A673 (cell line): ENCODE results near the gene EPB41L4B. TPM values are rescaled to one million over a fixed set of nuclear protein-coding genes. Genes with fewer than 3 reads are reported as not detected.

Experiments
- BruUV-seq: library from RNA; stranded (reverse); fragments of 400-500 nt; replicated peaks from 2 replicates; lab custom pipeline; 2021; lab: Mats Ljungman, UMichigan
- CTCF ChIA-PET: fragments of 300-600 bp; sonication (Branson Sonifier 250); formaldehyde crosslinking; loops from one replicate; lab custom pipeline; 2022; ENCODE audit warnings: antibody characterized with exemption; lab: Charles Lee
- POLR2A ChIA-PET: fragments of 300-600 bp; sonication (Branson Sonifier 250); formaldehyde crosslinking; loops from one replicate; lab custom pipeline; 2022; ENCODE audit warnings: antibody characterized with exemption; ENCODE audit not compliant: low non-redundant PET; lab: Charles Lee
- DNase-seq: peaks from one replicate; pipeline ENCODE4 v3.0.0-alpha.2; 2015; ENCODE audit warnings: low spot score
- H3K27ac ChIP-seq: fragments of 200-600 bp; sonication (generic); 2 replicates; pipeline ENCODE4 v1.5.1; 2016; ENCODE audit warnings: mixed run types, low read depth, mild to moderate bottlenecking, mixed read lengths, antibody characterized with exemption, low read length; ENCODE audit not compliant: poor library complexity, severe bottlenecking
- H3K27me3 ChIP-seq: fragments of 200-600 bp; sonication (generic); replicated peaks from 2 replicates; pipeline ENCODE4 v1.6.1; 2017; ENCODE audit warnings: mixed run types, low read depth, mild to moderate bottlenecking, mixed read lengths, antibody characterized with exemption, low read length; ENCODE audit not compliant: insufficient read depth, poor library complexity
- H3K36me3 ChIP-seq: fragments of 200-600 bp; sonication (generic); 2 replicates; pipeline ENCODE4 v1.6.1; 2016; ENCODE audit warnings: mixed run types, mild to moderate bottlenecking, mixed read lengths, antibody characterized with exemption, low read length; ENCODE audit not compliant: insufficient read depth, poor library complexity, severe bottlenecking
- H3K4me1 ChIP-seq: fragments of 200-600 bp; sonication (generic); 2 replicates; pipeline ENCODE4 v1.6.1; 2017; ENCODE audit warnings: mixed run types, mild to moderate bottlenecking, mixed read lengths, antibody characterized with exemption, low read length; ENCODE audit not compliant: insufficient read depth, poor library complexity, severe bottlenecking
- H3K4me3 ChIP-seq: fragments of 200-600 bp; sonication (generic); 2 replicates; pipeline ENCODE4 v1.5.1; 2016; ENCODE audit warnings: low read depth, mixed run types, mild to moderate bottlenecking, mixed read lengths, low read length; ENCODE audit not compliant: poor library complexity, severe bottlenecking
- H3K9me3 ChIP-seq: fragments of 200-600 bp; sonication (generic); 2 replicates; pipeline ENCODE4 v1.6.1; 2016; ENCODE audit warnings: mixed run types, low read depth, mild to moderate bottlenecking, mixed read lengths, antibody characterized with exemption, low read length; ENCODE audit not compliant: poor library complexity, severe bottlenecking
- CTCF ChIP-seq: fragments of 300-800, 200-600 bp; sonication (generic); conservative IDR thresholded peaks from 2 replicates; pipeline ENCODE4 v1.5.1; 2017; ENCODE audit warnings: low read depth, mild to moderate bottlenecking, antibody characterized with exemption, low read length, moderate library complexity, mixed read lengths
- EZH2 ChIP-seq: fragments of 200-600 bp; sonication (generic); IDR thresholded peaks from 2 replicates; pipeline ENCODE4 v1.6.1; 2017; ENCODE audit warnings: borderline replicate concordance, low read depth, mild to moderate bottlenecking, mixed read lengths, antibody characterized with exemption, low read length; ENCODE audit not compliant: poor library complexity, severe bottlenecking
- intact Hi-C: fragments of 100-400 bp; cut with micrococcal nuclease; formaldehyde crosslinking; loops from one replicate; pipeline ENCODE4 v1.10.0; 2022; ENCODE audit not compliant: unreplicated experiment
- total RNA-seq: library from RNA; stranded (reverse); gene quantifications from 2 replicates; pipeline ENCODE4 v1.2.3, GENCODE V29; 2021

Gene EPB41L4B
- total RNA-seq, 1 experiment from 2014 or later, result not detected

DNA sequence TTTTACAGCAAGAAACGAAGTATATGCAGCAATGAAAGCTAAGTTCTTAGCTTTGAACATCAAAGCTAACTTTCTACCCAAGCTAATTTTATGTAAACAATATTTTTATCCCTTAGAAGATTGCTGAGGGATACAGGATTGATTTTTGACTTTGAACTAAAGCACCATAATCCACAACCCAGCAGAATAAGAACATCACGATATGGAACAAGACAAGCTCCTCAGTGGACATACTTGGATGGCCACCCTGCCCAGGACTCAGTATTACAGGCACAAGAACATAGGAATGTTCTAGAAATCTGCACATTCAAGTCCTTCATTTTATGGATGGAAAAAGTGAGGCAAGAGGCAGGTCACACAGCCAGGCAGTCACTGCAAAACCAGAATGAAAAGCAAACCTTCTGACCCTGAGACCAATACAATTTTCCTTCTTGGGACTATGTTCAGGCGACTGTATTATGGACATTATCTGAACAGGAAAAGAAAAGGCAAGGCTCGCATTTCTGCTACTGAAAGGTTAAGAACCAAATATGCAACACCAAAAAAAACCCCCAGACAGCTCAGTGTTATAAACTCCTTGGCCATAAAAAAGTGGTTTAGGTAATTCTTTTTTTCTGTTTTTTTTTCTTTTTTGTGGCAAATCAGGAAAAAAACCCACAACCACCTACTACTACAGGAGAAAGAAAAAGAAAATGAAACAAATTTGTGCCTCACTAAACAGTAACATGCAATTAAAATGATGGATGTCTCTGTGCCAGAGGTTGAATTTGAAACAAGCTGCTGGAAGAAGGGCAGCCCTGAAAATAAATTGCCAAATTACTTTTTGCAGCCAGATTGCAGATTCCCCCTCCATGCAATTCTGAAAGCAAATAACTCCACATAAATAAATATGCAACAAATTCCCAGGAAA, 25.4 kb downstream of the EPB41L4B start:
- no TSS peak for BruUV-seq
- Histone ChIP-seq H3K9me3 (no peaks in the 10 kb centered on the region), H3K27ac (no peak overlapping the region), H3K27me3 (peaks cover 11% of the 10 kb centered on the region), H3K4me1 (no peaks in the 10 kb centered on the region), H3K36me3 (no peaks in the 10 kb centered on the region), H3K4me3 (no peak overlapping the region)
- intact Hi-C loops, result no loop called here
- CTCF ChIA-PET, result no interaction called here
- DNase-seq, result no peak
- POLR2A ChIA-PET, result no interaction called here
- TF ChIP-seq CTCF, result no peak
- no peak for TF ChIP-seq EZH2

- POLR2A ChIA-PET, result no interaction called here
- DNase-seq, result no peak
- intact Hi-C loops, result no loop called here
- H3K9me3 ChIP-seq, result no peaks in the 10 kb centered on the region
- H3K27ac ChIP-seq, result no peak overlapping the region
- BruUV-seq, result no TSS peak
- no peaks in the 10 kb centered on the region for H3K36me3 ChIP-seq
- no peak overlapping the region for H3K4me3 ChIP-seq
- TF ChIP-seq EZH2, result no peak
- no peak for TF ChIP-seq CTCF
- CTCF ChIA-PET, result no interaction called here
- H3K4me1 ChIP-seq, result no peaks in the 10 kb centered on the region
- H3K27me3 ChIP-seq, result peaks cover 1% of the 10 kb centered on the region
Observed at GRCh38 chr9:109290385-109290784, 30.5 kb downstream of the EPB41L4B start.

DNA sequence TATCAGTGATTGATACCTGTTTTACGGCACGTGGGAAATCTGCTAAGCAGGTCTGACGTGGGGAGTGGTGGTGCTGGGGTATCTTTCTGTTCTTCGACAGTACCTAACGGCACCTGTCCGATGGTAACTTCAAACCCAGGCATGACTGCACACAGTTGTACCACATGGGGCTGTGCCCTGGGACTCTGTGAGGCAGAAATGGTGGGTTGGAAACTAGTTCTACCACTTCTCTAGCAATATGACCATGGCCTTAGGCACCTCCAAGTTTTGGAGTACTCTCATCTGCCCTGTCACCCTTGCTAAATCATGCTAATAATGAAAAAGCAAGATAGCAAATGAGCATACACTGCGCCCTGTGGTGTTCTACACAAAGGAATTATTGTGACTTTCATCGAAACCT, 30.9 kb downstream of the EPB41L4B start:
- intact Hi-C loops, result no loop called here
- POLR2A ChIA-PET, result no interaction called here
- Histone ChIP-seq H3K27ac (no peak overlapping the region), H3K9me3 (no peaks in the 10 kb centered on the region), H3K4me3 (no peak overlapping the region), H3K36me3 (no peaks in the 10 kb centered on the region), H3K4me1 (no peaks in the 10 kb centered on the region), H3K27me3 (no peaks in the 10 kb centered on the region)
- CTCF ChIA-PET, result no interaction called here
- TF ChIP-seq EZH2 (no peak), CTCF (no peak)
- no TSS peak for BruUV-seq
- DNase-seq, result no peak
